ENCODE results near the gene WNT7B.

Gene WNT7B

GRCh38 chr22:46004105-46004866 is 27.3 kb upstream of the WNT7B start:
- in situ Hi-C loops (cut with MboI; ENCODE audit: low pct_unique_long_range_greater_than_20kb, low sequenced_read_pairs, unreplicated experiment) = no loop called here
- DNase-seq (ENCODE audit: low spot score) = no peak
- no peak for TF ChIP-seq CTCF (IDR thresholded peaks at IDR 0.05; ENCODE audit: extremely low read depth, insufficient read depth, missing control alignments)

- in situ Hi-C loops (cut with MboI; ENCODE audit: low pct_unique_long_range_greater_than_20kb, low sequenced_read_pairs, unreplicated experiment) = no loop called here
- DNase-seq (ENCODE audit: low spot score) = no peak
- no peak for TF ChIP-seq CTCF (IDR thresholded peaks at IDR 0.05; ENCODE audit: extremely low read depth, insufficient read depth, missing control alignments)
Measured at GRCh38 chr22:46003271-46004091, 26.5 kb upstream of the WNT7B start.

- TF ChIP-seq CTCF (IDR thresholded peaks at IDR 0.05; ENCODE audit: extremely low read depth, insufficient read depth, missing control alignments) = no peak
- DNase-seq (ENCODE audit: low spot score) = no peak
- in situ Hi-C loops (cut with MboI; ENCODE audit: low pct_unique_long_range_greater_than_20kb, low sequenced_read_pairs, unreplicated experiment) = no loop called here
Measured at GRCh38 chr22:46002757-46003270, 25.9 kb upstream of the WNT7B start.

GRCh38 chr22:46001426-46002106 is 24.6 kb upstream of the WNT7B start:
- DNase-seq (ENCODE audit: low spot score) = no peak
- TF ChIP-seq CTCF (IDR thresholded peaks at IDR 0.05; ENCODE audit: extremely low read depth, insufficient read depth, missing control alignments) = no peak
- in situ Hi-C loops (cut with MboI; ENCODE audit: low pct_unique_long_range_greater_than_20kb, low sequenced_read_pairs, unreplicated experiment) = no loop called here

GRCh38 chr22:46001046-46001425 is 24.1 kb upstream of the WNT7B start:
- no peak for DNase-seq (ENCODE audit: low spot score)
- TF ChIP-seq CTCF (IDR thresholded peaks at IDR 0.05; ENCODE audit: extremely low read depth, insufficient read depth, missing control alignments) = no peak
- in situ Hi-C loops (cut with MboI; ENCODE audit: low pct_unique_long_range_greater_than_20kb, low sequenced_read_pairs, unreplicated experiment) = no loop called here

Measured in GM13977 (cell line).